M059J (cell line): ENCODE measurements around the gene SLC15A5. TPM values are rescaled to one million over a fixed set of nuclear protein-coding genes. Genes with fewer than 3 reads are reported as not detected.

ENCODE experiments used
- DNase-seq: peaks from one replicate; pipeline ENCODE4 v3.0.0-alpha.2; 2012; ENCODE audit warnings: low read depth
- total RNA-seq: library from RNA; depleted of rRNA; stranded (reverse); fragments of >200 nt; shearing (Covaris generic); gene quantifications from 2 replicates; pipeline ENCODE4 v1.2.3, GENCODE V29; 2014; rRNA removed

The SLC15A5 gene
- total RNA-seq, 1 experiment from 2014 or later = not detected

- no peak for DNase-seq
Measured at GRCh38 chr12:16174282-16174681, 103.2 kb downstream of the SLC15A5 start.

GRCh38 chr12:16171348-16171747, 106.1 kb downstream of the SLC15A5 start:
- no peak for DNase-seq

GRCh38 chr12:16168078-16168477, 109.4 kb downstream of the SLC15A5 start:
- no peak for DNase-seq

GRCh38 chr12:16166563-16167470, 110.7 kb downstream of the SLC15A5 start:
- DNase-seq = no peak

GRCh38 chr12:16165506-16165905, 112.0 kb downstream of the SLC15A5 start:
- peak; percentile 24 for DNase-seq

GRCh38 chr12:16163901-16164300, 113.6 kb downstream of the SLC15A5 start:
- DNase-seq = no peak

GRCh38 chr12:16163146-16163545, 114.3 kb downstream of the SLC15A5 start:
- DNase-seq = no peak

GRCh38 chr12:16159571-16159970, 117.9 kb downstream of the SLC15A5 start:
- no peak for DNase-seq

GRCh38 chr12:16158050-16158449, 119.4 kb downstream of the SLC15A5 start:
- DNase-seq = no peak

GRCh38 chr12:16155938-16156337, 121.5 kb downstream of the SLC15A5 start:
- no peak for DNase-seq

GRCh38 chr12:16154990-16155389, 122.5 kb downstream of the SLC15A5 start:
- DNase-seq = no peak

GRCh38 chr12:16152885-16153673, 124.4 kb downstream of the SLC15A5 start:
- no peak for DNase-seq

- no peak for DNase-seq
Measured at GRCh38 chr12:16150276-16150675, 127.2 kb downstream of the SLC15A5 start.

GRCh38 chr12:16148938-16149337, 128.5 kb downstream of the SLC15A5 start:
- no peak for DNase-seq

Other genes starting within 250 kb of the SLC15A5 start
- gene MGST1, start 70.0 kb upstream of the SLC15A5 start, total RNA-seq = 59.1 and 70.4 TPM in 2 replicates